GM18498 (cell line): ENCODE data around the gene TMTC2.

Source experiments
- ATAC-seq: cut with Tn5 transposase; IDR thresholded peaks from one replicate; pipeline ENCODE4 v1.9.1; 2021; ENCODE audit warnings: mild to moderate bottlenecking, moderate library complexity; ENCODE audit not compliant: unreplicated experiment

Gene TMTC2

GRCh38 chr12:82874945-82875344 is 188.2 kb downstream of the TMTC2 start:
- no peak for ATAC-seq

GRCh38 chr12:82876075-82876474 is 189.4 kb downstream of the TMTC2 start:
- ATAC-seq = no peak

- no peak for ATAC-seq
Observed at GRCh38 chr12:82877963-82878362, 191.3 kb downstream of the TMTC2 start.

GRCh38 chr12:82880442-82880901 is 193.8 kb downstream of the TMTC2 start:
- ATAC-seq = no peak

- no peak for ATAC-seq
Observed at GRCh38 chr12:82883394-82884355, 197.0 kb downstream of the TMTC2 start.

GRCh38 chr12:82886671-82887340 is 200.1 kb downstream of the TMTC2 start:
- no peak for ATAC-seq

- ATAC-seq = no peak
Observed at GRCh38 chr12:82893896-82894295, 207.2 kb downstream of the TMTC2 start.

- ATAC-seq = no peak
Observed at GRCh38 chr12:82896277-82896676, 209.6 kb downstream of the TMTC2 start.

GRCh38 chr12:82896979-82897378 is 210.3 kb downstream of the TMTC2 start:
- ATAC-seq = no peak

- ATAC-seq = no peak
Observed at GRCh38 chr12:82898441-82898840, 211.7 kb downstream of the TMTC2 start.

GRCh38 chr12:82904219-82904790 is 217.6 kb downstream of the TMTC2 start:
- ATAC-seq = no peak

GRCh38 chr12:82910246-82910893 is 223.7 kb downstream of the TMTC2 start:
- ATAC-seq = no peak

- ATAC-seq = no peak
Observed at GRCh38 chr12:82912406-82912805, 225.7 kb downstream of the TMTC2 start.

- no peak for ATAC-seq
Observed at GRCh38 chr12:82919388-82920054, 232.8 kb downstream of the TMTC2 start.

- ATAC-seq = no peak
Observed at GRCh38 chr12:82923935-82924334, 237.2 kb downstream of the TMTC2 start.

- ATAC-seq = no peak
Observed at GRCh38 chr12:82926630-82927029, 239.9 kb downstream of the TMTC2 start.

- ATAC-seq = no peak
Observed at GRCh38 chr12:82930301-82930700, 243.6 kb downstream of the TMTC2 start.

GRCh38 chr12:82931349-82932116 is 244.8 kb downstream of the TMTC2 start:
- ATAC-seq = no peak

- ATAC-seq = no peak
Observed at GRCh38 chr12:82937151-82937550, 250.4 kb downstream of the TMTC2 start.

GRCh38 chr12:82942521-82942920 is 255.8 kb downstream of the TMTC2 start:
- no peak for ATAC-seq
